Karpas-422 (cell line): Measurements from ENCODE around the gene SMIM23. TPM values are rescaled to one million over a fixed set of nuclear protein-coding genes. Genes with fewer than 3 reads are reported as not detected.

Experiments used
- DNase-seq: peaks from one replicate; pipeline ENCODE4 v3.0.0-alpha.2; 2015
- H2AFZ ChIP-seq: fragments of 200-600 bp; sonication (generic); 2 replicates; pipeline ENCODE4 v1.6.1; 2014; ENCODE audit warnings: antibody characterized with exemption, low read length, mixed read lengths
- H3K27ac ChIP-seq: fragments of 200-600 bp; sonication (generic); 2 replicates; pipeline ENCODE4 v1.5.1; 2014; ENCODE audit warnings: mild to moderate bottlenecking, low read length, moderate library complexity
- H3K27me3 ChIP-seq: fragments of 200-600 bp; sonication (generic); 2 replicates; pipeline ENCODE4 v1.6.1; 2014; ENCODE audit warnings: low read length, mixed read lengths
- H3K36me3 ChIP-seq: fragments of 200-600 bp; sonication (generic); 2 replicates; pipeline ENCODE4 v1.6.1; 2014; ENCODE audit warnings: low read length, mixed read lengths; ENCODE audit not compliant: insufficient read depth
- H3K4me1 ChIP-seq: fragments of 200-600 bp; sonication (generic); 2 replicates; pipeline ENCODE4 v1.6.1; 2014; ENCODE audit warnings: mild to moderate bottlenecking, low read length, mixed read lengths
- H3K4me2 ChIP-seq: fragments of 200-600 bp; sonication (generic); 2 replicates; pipeline ENCODE4 v1.6.1; 2014; ENCODE audit warnings: low read length, low read depth, mild to moderate bottlenecking; ENCODE audit not compliant: poor library complexity, severe bottlenecking
- H3K4me3 ChIP-seq: fragments of 200-600 bp; sonication (generic); 2 replicates; pipeline ENCODE4 v1.5.1; 2014; ENCODE audit warnings: mild to moderate bottlenecking, antibody characterized with exemption, low read length, mixed read lengths
- H3K79me2 ChIP-seq: fragments of 200-600 bp; sonication (generic); 2 replicates; pipeline ENCODE4 v1.6.1; 2014; ENCODE audit warnings: mild to moderate bottlenecking, low read length, mixed read lengths
- H3K9ac ChIP-seq: fragments of 200-600 bp; sonication (generic); 2 replicates; pipeline ENCODE4 v1.6.0; 2014; ENCODE audit warnings: low read length
- H3K9me2 ChIP-seq: fragments of 200-600 bp; sonication (generic), shearing (Covaris generic); replicated peaks from 2 replicates; pipeline ENCODE4 v1.6.0; 2014; ENCODE audit warnings: mild to moderate bottlenecking, low read length, moderate library complexity; ENCODE audit not compliant: insufficient read depth
- H3K9me3 ChIP-seq: fragments of 300-700, 200-600 bp; sonication (generic); 2 replicates; pipeline ENCODE4 v1.6.1; 2014; ENCODE audit warnings: low read length, mixed read lengths
- H4K20me1 ChIP-seq: fragments of 200-600 bp; sonication (generic); 2 replicates; pipeline ENCODE4 v1.6.1; 2014; ENCODE audit warnings: mild to moderate bottlenecking, antibody characterized with exemption, low read length, low read depth; ENCODE audit not compliant: insufficient read depth
- total RNA-seq: library from RNA; depleted of rRNA; stranded (reverse); fragments of >200 nt; shearing (Covaris generic); gene quantifications from 2 replicates; pipeline ENCODE4 v1.2.3, GENCODE V29; 2014; ENCODE audit warnings: low replicate concordance

SMIM23 gene
- total RNA-seq, 1 experiment from 2014 or later: not detected

GRCh38 chr5:171796436-171796835, 10.8 kb downstream of the SMIM23 start:
- Histone ChIP-seq H3K4me3 (no peak overlapping the region), H3K4me2 (no peak overlapping the region), H3K27ac (no peak overlapping the region), H3K36me3 (no peaks in the 10 kb centered on the region), H3K9ac (no peak overlapping the region), H3K9me2 (no peaks in the 10 kb centered on the region), H3K4me1 (no peaks in the 10 kb centered on the region), H3K9me3 (no peaks in the 10 kb centered on the region), H3K27me3 (no peaks in the 10 kb centered on the region), H2AFZ (no peak overlapping the region), H3K79me2 (no peaks in the 10 kb centered on the region), H4K20me1 (no peaks in the 10 kb centered on the region)
- no peak for DNase-seq

GRCh38 chr5:171797543-171797942, 11.9 kb downstream of the SMIM23 start:
- no peak overlapping the region for H3K4me2 ChIP-seq
- H3K4me1 ChIP-seq: no peaks in the 10 kb centered on the region
- no peaks in the 10 kb centered on the region for H3K9me3 ChIP-seq
- H2AFZ ChIP-seq: no peak overlapping the region
- no peak overlapping the region for H3K9ac ChIP-seq
- no peak overlapping the region for H3K4me3 ChIP-seq
- H3K79me2 ChIP-seq: no peaks in the 10 kb centered on the region
- H3K9me2 ChIP-seq: no peaks in the 10 kb centered on the region
- no peaks in the 10 kb centered on the region for H3K27me3 ChIP-seq
- H3K27ac ChIP-seq: no peak overlapping the region
- H3K36me3 ChIP-seq: no peaks in the 10 kb centered on the region
- no peaks in the 10 kb centered on the region for H4K20me1 ChIP-seq
- no peak for DNase-seq

- Histone ChIP-seq H3K4me2 (no peak overlapping the region), H3K9me3 (no peaks in the 10 kb centered on the region), H3K79me2 (no peaks in the 10 kb centered on the region), H3K4me3 (no peak overlapping the region), H3K36me3 (no peaks in the 10 kb centered on the region), H3K27me3 (no peaks in the 10 kb centered on the region), H3K9me2 (no peaks in the 10 kb centered on the region), H4K20me1 (no peaks in the 10 kb centered on the region), H3K4me1 (no peaks in the 10 kb centered on the region), H2AFZ (no peak overlapping the region), H3K27ac (no peak overlapping the region), H3K9ac (no peak overlapping the region)
- DNase-seq: no peak
Observed at GRCh38 chr5:171798418-171798817, 12.8 kb downstream of the SMIM23 start.

DNA sequence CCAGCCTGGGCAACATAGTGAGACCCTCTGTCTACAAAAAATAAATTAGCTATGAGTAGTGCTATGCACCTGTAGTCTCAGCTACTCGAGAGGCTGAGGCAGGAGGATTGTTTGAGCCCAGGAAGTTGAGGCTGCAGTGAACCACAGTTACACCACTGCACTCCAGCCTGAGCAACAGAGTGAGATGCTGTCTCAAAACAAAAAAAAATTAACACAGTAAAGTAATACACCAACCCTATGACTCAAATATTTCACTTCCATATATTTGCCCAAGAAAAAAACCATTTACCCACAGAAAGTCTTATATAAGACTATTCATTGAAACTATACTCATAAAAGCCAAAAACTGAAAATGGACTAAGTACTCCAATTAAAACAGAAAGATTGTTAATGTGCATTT, 16.2 kb downstream of the SMIM23 start:
- H3K9me2 ChIP-seq: no peaks in the 10 kb centered on the region
- H3K27me3 ChIP-seq: no peaks in the 10 kb centered on the region
- H3K36me3 ChIP-seq: no peaks in the 10 kb centered on the region
- H3K9ac ChIP-seq: no peak overlapping the region
- no peaks in the 10 kb centered on the region for H4K20me1 ChIP-seq
- no peak overlapping the region for H3K4me3 ChIP-seq
- no peaks in the 10 kb centered on the region for H3K79me2 ChIP-seq
- no peak for DNase-seq
- H3K9me3 ChIP-seq: no peaks in the 10 kb centered on the region
- H3K27ac ChIP-seq: no peak overlapping the region
- H3K4me1 ChIP-seq: no peaks in the 10 kb centered on the region
- no peak overlapping the region for H3K4me2 ChIP-seq
- H2AFZ ChIP-seq: no peak overlapping the region

- DNase-seq: no peak
- no peaks in the 10 kb centered on the region for H3K79me2 ChIP-seq
- H3K27ac ChIP-seq: no peak overlapping the region
- H3K27me3 ChIP-seq: no peaks in the 10 kb centered on the region
- H3K9me3 ChIP-seq: no peaks in the 10 kb centered on the region
- no peak overlapping the region for H3K4me3 ChIP-seq
- H3K9me2 ChIP-seq: no peaks in the 10 kb centered on the region
- H2AFZ ChIP-seq: no peak overlapping the region
- no peaks in the 10 kb centered on the region for H3K36me3 ChIP-seq
- no peaks in the 10 kb centered on the region for H4K20me1 ChIP-seq
- no peak overlapping the region for H3K4me2 ChIP-seq
- H3K4me1 ChIP-seq: no peaks in the 10 kb centered on the region
- H3K9ac ChIP-seq: no peak overlapping the region
Observed at GRCh38 chr5:171805746-171806145, 20.1 kb downstream of the SMIM23 start.

GRCh38 chr5:171806976-171807747, 21.5 kb downstream of the SMIM23 start:
- H3K4me2 ChIP-seq: no peak overlapping the region
- no peak for DNase-seq
- no peak overlapping the region for H3K9ac ChIP-seq
- no peaks in the 10 kb centered on the region for H3K9me2 ChIP-seq
- H3K36me3 ChIP-seq: no peaks in the 10 kb centered on the region
- H3K27me3 ChIP-seq: no peaks in the 10 kb centered on the region
- H4K20me1 ChIP-seq: no peaks in the 10 kb centered on the region
- H2AFZ ChIP-seq: no peak overlapping the region
- no peak overlapping the region for H3K4me3 ChIP-seq
- no peaks in the 10 kb centered on the region for H3K79me2 ChIP-seq
- H3K9me3 ChIP-seq: no peaks in the 10 kb centered on the region
- H3K4me1 ChIP-seq: no peaks in the 10 kb centered on the region
- H3K27ac ChIP-seq: no peak overlapping the region

DNA sequence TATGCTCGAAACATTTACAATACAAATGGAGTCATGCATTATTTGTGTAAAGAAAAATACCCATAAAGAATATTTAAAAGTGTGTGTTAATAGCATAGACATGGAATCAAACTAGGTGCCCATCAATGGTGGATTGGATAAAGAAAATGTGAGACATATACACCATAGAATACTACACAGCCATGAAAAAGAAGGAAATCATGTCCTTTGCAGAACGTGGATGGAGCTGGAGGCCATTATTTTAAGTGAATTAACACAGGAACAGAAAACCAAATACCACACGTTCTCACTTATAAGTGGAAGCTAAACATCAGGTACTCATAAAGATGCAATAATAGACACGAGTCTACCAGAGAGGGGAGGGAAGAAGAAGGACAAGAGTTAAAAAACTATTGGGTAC, 22.8 kb downstream of the SMIM23 start:
- H3K9me3 ChIP-seq: no peaks in the 10 kb centered on the region
- DNase-seq: no peak
- H3K4me1 ChIP-seq: no peaks in the 10 kb centered on the region
- no peaks in the 10 kb centered on the region for H3K79me2 ChIP-seq
- no peaks in the 10 kb centered on the region for H3K36me3 ChIP-seq
- H3K27ac ChIP-seq: no peak overlapping the region
- H3K9ac ChIP-seq: no peak overlapping the region
- H4K20me1 ChIP-seq: no peaks in the 10 kb centered on the region
- H3K27me3 ChIP-seq: no peaks in the 10 kb centered on the region
- H2AFZ ChIP-seq: no peak overlapping the region
- no peak overlapping the region for H3K4me2 ChIP-seq
- H3K9me2 ChIP-seq: no peaks in the 10 kb centered on the region
- no peak overlapping the region for H3K4me3 ChIP-seq

GRCh38 chr5:171808951-171809350, 23.3 kb downstream of the SMIM23 start:
- H3K4me1 ChIP-seq: no peaks in the 10 kb centered on the region
- H4K20me1 ChIP-seq: no peaks in the 10 kb centered on the region
- no peaks in the 10 kb centered on the region for H3K36me3 ChIP-seq
- H3K9ac ChIP-seq: no peak overlapping the region
- no peak overlapping the region for H3K27ac ChIP-seq
- H3K9me2 ChIP-seq: no peaks in the 10 kb centered on the region
- H2AFZ ChIP-seq: no peak overlapping the region
- no peaks in the 10 kb centered on the region for H3K27me3 ChIP-seq
- H3K4me2 ChIP-seq: no peak overlapping the region
- no peak overlapping the region for H3K4me3 ChIP-seq
- no peaks in the 10 kb centered on the region for H3K79me2 ChIP-seq
- DNase-seq: no peak
- no peaks in the 10 kb centered on the region for H3K9me3 ChIP-seq
